ENCODE data around the gene SAPCD1.
"Not testable (repeated sequence)": the region's sequence is repeated elsewhere in the genome, so short reads cannot be mapped to it uniquely, and the experiment has no call there.

SAPCD1 gene

GRCh38 chr6:31794294-31794865 is 31.9 kb downstream of the SAPCD1 start:
- no peak for DNase-seq (ENCODE audit: low read depth, low spot score)
- in situ Hi-C loops (cut with HindIII; ENCODE audit: low sequenced_read_pairs), result no loop called here
- TF ChIP-seq, protein P1, sequence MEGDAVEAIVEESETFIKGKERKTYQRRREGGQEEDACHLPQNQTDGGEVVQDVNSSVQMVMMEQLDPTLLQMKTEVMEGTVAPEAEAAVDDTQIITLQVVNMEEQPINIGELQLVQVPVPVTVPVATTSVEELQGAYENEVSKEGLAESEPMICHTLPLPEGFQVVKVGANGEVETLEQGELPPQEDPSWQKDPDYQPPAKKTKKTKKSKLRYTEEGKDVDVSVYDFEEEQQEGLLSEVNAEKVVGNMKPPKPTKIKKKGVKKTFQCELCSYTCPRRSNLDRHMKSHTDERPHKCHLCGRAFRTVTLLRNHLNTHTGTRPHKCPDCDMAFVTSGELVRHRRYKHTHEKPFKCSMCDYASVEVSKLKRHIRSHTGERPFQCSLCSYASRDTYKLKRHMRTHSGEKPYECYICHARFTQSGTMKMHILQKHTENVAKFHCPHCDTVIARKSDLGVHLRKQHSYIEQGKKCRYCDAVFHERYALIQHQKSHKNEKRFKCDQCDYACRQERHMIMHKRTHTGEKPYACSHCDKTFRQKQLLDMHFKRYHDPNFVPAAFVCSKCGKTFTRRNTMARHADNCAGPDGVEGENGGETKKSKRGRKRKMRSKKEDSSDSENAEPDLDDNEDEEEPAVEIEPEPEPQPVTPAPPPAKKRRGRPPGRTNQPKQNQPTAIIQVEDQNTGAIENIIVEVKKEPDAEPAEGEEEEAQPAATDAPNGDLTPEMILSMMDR (IDR thresholded peaks at IDR 0.05; ENCODE audit: low read depth, low read length), result no peak
- H3K4me3 ChIP-seq (ENCODE audit: low read depth, low read length), result peak overlapping the region; percentile 69

DNA sequence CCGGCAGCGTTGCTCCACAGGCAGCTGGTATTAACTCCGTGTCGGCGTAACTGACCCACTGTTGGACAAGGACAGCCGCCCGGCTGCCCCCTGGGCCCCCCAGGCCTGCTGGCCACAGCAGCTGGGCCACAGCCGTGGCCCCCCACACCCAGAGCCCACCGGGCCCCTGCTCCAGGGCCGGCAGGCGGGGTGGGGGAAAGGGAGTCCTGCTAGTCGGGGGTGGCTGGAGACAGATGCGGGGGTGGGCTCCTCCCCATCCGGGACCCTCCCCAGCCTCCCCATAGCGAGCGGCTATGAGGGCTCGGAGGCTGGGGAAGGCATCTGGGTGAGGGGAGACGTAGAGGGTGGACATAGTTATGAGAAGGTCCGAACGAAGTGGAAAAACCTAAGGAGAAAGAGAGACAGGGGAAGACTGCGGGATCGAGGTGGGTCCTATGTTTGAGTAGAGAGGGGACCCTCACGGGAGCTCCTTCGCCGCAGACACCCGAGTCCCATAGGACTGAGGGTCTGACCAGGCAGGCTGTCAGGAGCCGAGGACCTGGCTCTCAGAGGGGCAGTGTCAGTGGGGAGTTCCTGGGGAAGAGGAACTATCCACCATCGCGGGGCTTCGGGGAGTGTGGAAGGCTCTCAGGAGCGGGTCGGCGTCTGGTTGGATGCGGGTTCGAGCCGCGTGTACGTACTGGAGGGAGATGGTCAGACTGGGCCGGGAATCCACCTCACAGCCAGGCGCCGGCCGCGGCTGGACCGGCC is 32.6 kb downstream of the SAPCD1 start:
- peak overlapping the region; percentile 69 for H3K4me3 ChIP-seq (ENCODE audit: low read depth, low read length)
- DNase-seq (ENCODE audit: low read depth, low spot score), result peak; percentile 55
- in situ Hi-C loops (cut with HindIII; ENCODE audit: low sequenced_read_pairs), result no loop called here
- TF ChIP-seq, protein P1 (IDR thresholded peaks at IDR 0.05; ENCODE audit: low read depth, low read length), result no peak

- in situ Hi-C loops (cut with HindIII; ENCODE audit: low sequenced_read_pairs), result no loop called here
- peak; percentile 87 for DNase-seq (ENCODE audit: low read depth, low spot score)
- H3K4me3 ChIP-seq (ENCODE audit: low read depth, low read length), result peak within 1 kb of the TSS; percentile 69
- TF ChIP-seq, protein P1 (IDR thresholded peaks at IDR 0.05; ENCODE audit: low read depth, low read length), result peak; percentile 81
These were observed 33.3 kb downstream of the SAPCD1 start, which contains the start of gene VARS1 for GRCh38 chr6:31795616-31796298. Gene VARS1, minus strand, starts transcription at chr6:31795752. Its CDS starts 535 bp downstream, at chr6:31795217.

- H3K4me3 ChIP-seq (ENCODE audit: low read depth, low read length), result no peak overlapping the region
- TF ChIP-seq, protein P1 (IDR thresholded peaks at IDR 0.05; ENCODE audit: low read depth, low read length), result no peak
- DNase-seq (ENCODE audit: low read depth, low spot score), result no peak
- in situ Hi-C loops (cut with HindIII; ENCODE audit: low sequenced_read_pairs), result no loop called here
These were observed 34.5 kb downstream of the SAPCD1 start for GRCh38 chr6:31796993-31797385.

DNA sequence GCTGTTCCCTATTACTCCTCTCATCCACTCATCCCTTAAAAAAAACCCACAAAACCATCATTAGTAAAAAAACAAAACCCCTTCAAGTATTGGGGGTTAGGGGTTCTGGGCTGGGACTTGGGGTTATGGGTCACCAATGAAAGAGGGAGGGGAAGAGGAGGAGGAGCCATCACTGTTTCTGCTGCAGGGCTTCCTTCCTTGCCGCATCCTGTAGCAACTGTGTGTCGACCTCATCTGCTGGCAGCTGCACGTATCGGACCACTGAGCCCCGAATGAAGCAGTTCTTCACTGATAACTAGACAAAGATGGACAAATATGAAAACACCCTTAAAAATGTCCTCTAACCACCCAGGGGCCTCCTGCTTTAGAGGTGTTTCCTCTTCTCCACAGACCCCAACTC is 35.1 kb downstream of the SAPCD1 start:
- TF ChIP-seq, protein P1 (IDR thresholded peaks at IDR 0.05; ENCODE audit: low read depth, low read length), result no peak
- H3K4me3 ChIP-seq (ENCODE audit: low read depth, low read length), result no peak overlapping the region
- in situ Hi-C loops (cut with HindIII; ENCODE audit: low sequenced_read_pairs), result no loop called here
- no peak for DNase-seq (ENCODE audit: low read depth, low spot score)

DNA sequence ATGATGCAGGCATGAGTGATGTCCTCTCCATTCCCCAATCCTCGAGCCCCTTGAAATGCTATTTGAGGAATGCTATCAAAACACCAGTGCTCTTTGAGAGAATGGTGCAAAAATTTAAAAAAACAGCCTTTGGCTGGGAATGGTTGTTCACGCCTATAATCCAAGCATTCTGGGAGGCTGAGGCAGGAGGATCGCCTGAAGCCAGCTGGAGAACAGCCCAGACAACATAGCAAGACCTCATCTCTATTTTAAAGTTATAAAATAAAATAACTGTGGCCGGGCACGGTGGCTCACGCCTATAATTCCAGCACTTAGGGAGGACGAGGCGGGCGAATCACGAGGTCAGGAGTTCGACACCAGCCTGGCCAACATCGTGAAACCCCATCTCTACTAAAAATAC is 37.3 kb downstream of the SAPCD1 start:
- in situ Hi-C loops (cut with HindIII; ENCODE audit: low sequenced_read_pairs), result no loop called here

DNA sequence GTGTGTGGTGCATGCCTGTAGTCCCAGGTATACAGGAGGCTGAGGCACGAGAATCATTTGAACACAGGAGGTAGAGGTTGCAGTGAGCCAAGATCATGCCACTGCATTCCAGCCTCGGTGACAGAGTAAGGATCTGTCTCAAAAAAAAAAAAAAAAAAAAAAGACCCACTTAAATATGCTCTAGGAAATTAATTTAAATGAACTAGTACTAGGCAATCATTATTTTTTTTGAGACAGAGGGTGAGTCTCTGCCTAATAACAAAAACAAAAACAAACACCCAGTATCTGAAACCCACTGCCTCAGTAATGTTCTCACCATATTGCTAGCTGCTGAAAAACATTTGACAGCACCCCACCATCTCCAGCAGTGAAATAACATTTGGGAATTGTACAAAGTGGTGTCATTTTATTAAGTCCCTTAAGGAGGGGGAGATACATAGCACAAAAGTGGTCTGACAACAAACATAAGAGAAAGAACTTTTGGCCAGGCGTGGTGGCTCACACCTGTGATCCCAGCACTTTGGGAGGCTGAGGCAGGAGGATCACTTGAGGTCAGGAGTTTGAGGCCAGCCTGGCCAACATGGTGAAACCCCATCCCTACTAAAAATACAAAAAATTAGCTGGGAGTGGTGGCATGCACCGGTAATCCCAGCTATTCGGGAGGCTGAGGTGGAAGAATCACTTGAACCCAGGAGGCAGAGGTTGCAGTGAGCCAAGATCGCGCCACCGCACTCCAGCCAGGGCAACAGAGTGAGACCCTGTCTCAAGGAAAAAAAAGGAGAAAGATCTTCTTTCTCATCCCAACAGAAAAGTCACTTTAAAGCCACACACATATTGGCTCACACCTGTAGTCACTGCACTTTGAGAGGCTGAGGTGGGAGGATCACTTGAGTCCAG is 38.8 kb downstream of the SAPCD1 start:
- in situ Hi-C loops (cut with HindIII; ENCODE audit: low sequenced_read_pairs); DNase-seq (ENCODE audit: low read depth, low spot score); H3K4me3 ChIP-seq (ENCODE audit: low read depth, low read length): not testable (repeated sequence)

More for the DNA sequence above, 37.3 kb downstream of the SAPCD1 start:
- H3K4me3 ChIP-seq (ENCODE audit: low read depth, low read length), result no peak overlapping the region
- no peak for DNase-seq (ENCODE audit: low read depth, low spot score)
- TF ChIP-seq, protein P1 (IDR thresholded peaks at IDR 0.05; ENCODE audit: low read depth, low read length), result no peak
